Measurements from ENCODE around the gene SIL1.

DNA sequence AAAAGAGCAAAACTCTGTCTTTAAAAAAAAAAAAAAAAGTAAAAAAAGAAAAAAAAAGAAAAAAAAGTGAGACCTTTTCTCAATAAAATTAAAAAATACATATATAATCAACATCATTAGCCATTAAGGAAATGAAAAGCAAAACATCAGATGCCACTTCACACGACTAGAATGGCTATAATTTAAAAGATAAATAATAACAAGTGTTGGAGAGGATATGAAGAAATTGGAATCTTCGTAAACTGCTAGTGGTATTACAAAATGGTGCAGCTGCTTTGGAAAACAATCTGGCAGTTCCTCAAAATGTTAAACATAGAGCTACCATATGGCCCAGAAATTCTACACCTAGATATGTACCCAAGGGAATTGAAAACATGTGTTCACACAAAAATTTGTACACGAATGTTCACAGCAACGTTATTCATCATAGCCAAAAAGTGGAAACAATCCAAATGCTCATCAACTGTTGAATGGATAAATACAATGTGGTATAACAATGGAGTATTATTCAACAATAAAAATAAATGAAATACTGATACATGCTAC lies 45.3 kb upstream of the SIL1 start:
- TF ChIP-seq, protein P1, sequence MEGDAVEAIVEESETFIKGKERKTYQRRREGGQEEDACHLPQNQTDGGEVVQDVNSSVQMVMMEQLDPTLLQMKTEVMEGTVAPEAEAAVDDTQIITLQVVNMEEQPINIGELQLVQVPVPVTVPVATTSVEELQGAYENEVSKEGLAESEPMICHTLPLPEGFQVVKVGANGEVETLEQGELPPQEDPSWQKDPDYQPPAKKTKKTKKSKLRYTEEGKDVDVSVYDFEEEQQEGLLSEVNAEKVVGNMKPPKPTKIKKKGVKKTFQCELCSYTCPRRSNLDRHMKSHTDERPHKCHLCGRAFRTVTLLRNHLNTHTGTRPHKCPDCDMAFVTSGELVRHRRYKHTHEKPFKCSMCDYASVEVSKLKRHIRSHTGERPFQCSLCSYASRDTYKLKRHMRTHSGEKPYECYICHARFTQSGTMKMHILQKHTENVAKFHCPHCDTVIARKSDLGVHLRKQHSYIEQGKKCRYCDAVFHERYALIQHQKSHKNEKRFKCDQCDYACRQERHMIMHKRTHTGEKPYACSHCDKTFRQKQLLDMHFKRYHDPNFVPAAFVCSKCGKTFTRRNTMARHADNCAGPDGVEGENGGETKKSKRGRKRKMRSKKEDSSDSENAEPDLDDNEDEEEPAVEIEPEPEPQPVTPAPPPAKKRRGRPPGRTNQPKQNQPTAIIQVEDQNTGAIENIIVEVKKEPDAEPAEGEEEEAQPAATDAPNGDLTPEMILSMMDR (IDR thresholded peaks at IDR 0.05; ENCODE audit: extremely low read depth in 1 of 2, insufficient read depth in 1 of 2, low read depth in 1 of 2, low read length in 2 of 2) = no peak
- TF ChIP-seq POLR2A (IDR thresholded peaks at IDR 0.05; ENCODE audit: low read depth, low read length) (no peak), POLR2AphosphoS5 (IDR thresholded peaks at IDR 0.05; ENCODE audit: insufficient read depth, low read depth, low read length) (no peak), FOS (IDR thresholded peaks at IDR 0.05; ENCODE audit: borderline replicate concordance, insufficient read depth, low read length) (no peak), GATA2 (IDR thresholded peaks at IDR 0.05; ENCODE audit: insufficient read depth, insufficient read length, low read depth, low read length) (no peak), EZH2 (IDR thresholded peaks at IDR 0.05; ENCODE audit: borderline replicate concordance, low read depth, low read length, severe bottlenecking) (no peak), MYC (IDR thresholded peaks at IDR 0.05; ENCODE audit: low read depth, low read length) (no peak)
